HEK293 (cell line): Measurements from ENCODE around the gene LIX1L.

ENCODE experiments used
- CTCF ChIA-PET: fragments of 350-600 bp; formaldehyde crosslinking; extraction: SDS; loops from one replicate; lab custom pipeline; 2021; ENCODE audit warnings: antibody characterized with exemption; lab: Yijun Ruan, JAX
- POLR2A ChIA-PET: fragments of 300-600 bp; formaldehyde crosslinking; extraction: SDS; loops from one replicate; lab custom pipeline; 2020; ENCODE audit warnings: antibody characterized with exemption, inconsistent platforms; lab: Yijun Ruan, JAX
- H3K27ac ChIP-seq: fragments of 200-500 bp; sonication (Bioruptor generic); 2 replicates; pipeline ENCODE4 v1.5.1; 2014; ENCODE audit warnings: low read depth, low read length, control low read depth, inconsistent platforms; ENCODE audit errors: extremely low read depth
- H3K36me3 ChIP-seq, 2 experiments: fragments of 200-500 bp in 1 of 2; sonication (Bioruptor generic) in 1 of 2; 1 replicate in 1 of 2; 2 replicates in 1 of 2; pipeline ENCODE4 v1.5.1; 2014 to 2017; ENCODE audit warnings: inconsistent platforms in 2 of 2, low read length in 2 of 2; ENCODE audit not compliant: control insufficient read depth in 2 of 2, insufficient read depth in 1 of 2
- H3K4me1 ChIP-seq: fragments of 200-500 bp; sonication (Bioruptor generic); 2 replicates; pipeline ENCODE4 v1.5.1; 2014; ENCODE audit warnings: mild to moderate bottlenecking, low read length, inconsistent platforms; ENCODE audit not compliant: control insufficient read depth, insufficient read depth
- H3K4me3 ChIP-seq: 2 replicates; pipeline ENCODE4 v1.5.1; 2011; ENCODE audit warnings: low read depth, mild to moderate bottlenecking, control low read depth, low read length, moderate library complexity
- H3K9me3 ChIP-seq: fragments of 200-500 bp; sonication (Bioruptor generic); 2 replicates; pipeline ENCODE4 v1.5.1; 2014; ENCODE audit warnings: low read depth, low read length, inconsistent platforms; ENCODE audit not compliant: control insufficient read depth, insufficient read depth
- BCL11B ChIP-seq: fragments of 450-650 bp; formaldehyde crosslinking; IDR thresholded peaks from 2 replicates; pipeline ENCODE4 v1.5.1; 2016; ENCODE audit warnings: low read depth, missing biosample characterization, missing genetic modification characterization
- GLI2 ChIP-seq: fragments of 450-650 bp; formaldehyde crosslinking; IDR thresholded peaks from 2 replicates; pipeline ENCODE4; 2017; ENCODE audit warnings: missing biosample characterization, missing genetic modification characterization, low read depth, borderline replicate concordance
- GLIS1 ChIP-seq: fragments of 450-650 bp; formaldehyde crosslinking; IDR thresholded peaks from 2 replicates; pipeline ENCODE4 v1.5.1; 2016; ENCODE audit warnings: missing biosample characterization, missing genetic modification characterization
- KLF1 ChIP-seq: fragments of 450-650 bp; formaldehyde crosslinking; IDR thresholded peaks from 2 replicates; pipeline ENCODE4 v1.5.1; 2016; ENCODE audit warnings: missing biosample characterization, missing genetic modification characterization
- MYNN ChIP-seq: fragments of 450-650 bp; formaldehyde crosslinking; IDR thresholded peaks from 2 replicates; pipeline ENCODE4 v1.5.1; 2016; ENCODE audit warnings: missing biosample characterization, missing genetic modification characterization, borderline replicate concordance
- SALL2 ChIP-seq: fragments of 450-650 bp; formaldehyde crosslinking; IDR thresholded peaks from 2 replicates; pipeline ENCODE4 v1.5.0; 2017; ENCODE audit warnings: missing biosample characterization, mild to moderate bottlenecking, missing genetic modification characterization, borderline replicate concordance
- SP3 ChIP-seq: fragments of 450-650 bp; formaldehyde crosslinking; IDR thresholded peaks from 2 replicates; pipeline ENCODE4 v1.5.1; 2016; ENCODE audit warnings: missing biosample characterization, missing genetic modification characterization
- ZBTB48 ChIP-seq: fragments of 450-650 bp; formaldehyde crosslinking; IDR thresholded peaks from 2 replicates; pipeline ENCODE4 v1.5.1; 2016; ENCODE audit warnings: missing biosample characterization, missing genetic modification characterization
- ZBTB8A ChIP-seq: fragments of 450-650 bp; formaldehyde crosslinking; IDR thresholded peaks from 2 replicates; pipeline ENCODE4 v1.5.1; 2016; ENCODE audit warnings: missing biosample characterization, missing genetic modification characterization
- ZEB2 ChIP-seq: fragments of 450-650 bp; formaldehyde crosslinking; IDR thresholded peaks from 2 replicates; pipeline ENCODE4 v1.5.1; 2016; ENCODE audit warnings: missing biosample characterization, missing genetic modification characterization
- ZFP41 ChIP-seq: fragments of 450-650 bp; formaldehyde crosslinking; IDR thresholded peaks from 2 replicates; pipeline ENCODE4 v1.5.1; 2016; ENCODE audit warnings: missing biosample characterization, missing genetic modification characterization, borderline replicate concordance
- ZIC2 ChIP-seq: fragments of 450-650 bp; formaldehyde crosslinking; IDR thresholded peaks from 2 replicates; pipeline ENCODE4 v1.5.1; 2016; ENCODE audit warnings: missing biosample characterization, missing genetic modification characterization
- ZNF121 ChIP-seq: fragments of 450-650 bp; formaldehyde crosslinking; IDR thresholded peaks from 2 replicates; pipeline ENCODE4 v1.5.1; 2016; ENCODE audit warnings: missing biosample characterization, missing genetic modification characterization
- ZNF132 ChIP-seq: fragments of 450-650 bp; formaldehyde crosslinking; IDR thresholded peaks from 2 replicates; pipeline ENCODE4 v1.5.1; 2017; ENCODE audit warnings: missing biosample characterization, missing genetic modification characterization, borderline replicate concordance
- ZNF157 ChIP-seq: fragments of 450-650 bp; formaldehyde crosslinking; IDR thresholded peaks from 2 replicates; pipeline ENCODE4 v1.5.1; 2016; ENCODE audit warnings: missing biosample characterization, missing genetic modification characterization
- ZNF2 ChIP-seq: fragments of 450-650 bp; formaldehyde crosslinking; IDR thresholded peaks from 2 replicates; pipeline ENCODE4 v1.5.1; 2016; ENCODE audit warnings: missing biosample characterization, missing genetic modification characterization
- ZNF221 ChIP-seq: fragments of 450-650 bp; formaldehyde crosslinking; IDR thresholded peaks from 2 replicates; pipeline ENCODE4 v1.5.1; 2017; ENCODE audit warnings: missing biosample characterization, missing genetic modification characterization, borderline replicate concordance
- ZNF223 ChIP-seq: fragments of 450-650 bp; formaldehyde crosslinking; IDR thresholded peaks from 2 replicates; pipeline ENCODE4 v1.5.1; 2016; ENCODE audit warnings: missing biosample characterization, missing genetic modification characterization
- ZNF311 ChIP-seq: fragments of 450-650 bp; formaldehyde crosslinking; IDR thresholded peaks from 2 replicates; pipeline ENCODE4 v1.5.1; 2017; ENCODE audit warnings: missing biosample characterization, missing genetic modification characterization, borderline replicate concordance
- ZNF324 ChIP-seq: fragments of 450-650 bp; formaldehyde crosslinking; IDR thresholded peaks from 2 replicates; pipeline ENCODE4 v1.5.1; 2016; ENCODE audit warnings: missing biosample characterization, missing genetic modification characterization
- ZNF416 ChIP-seq: fragments of 450-650 bp; formaldehyde crosslinking; IDR thresholded peaks from 2 replicates; pipeline ENCODE4 v1.5.1; 2016; ENCODE audit warnings: missing biosample characterization, missing genetic modification characterization
- ZNF426 ChIP-seq: fragments of 450-650 bp; formaldehyde crosslinking; IDR thresholded peaks from 2 replicates; pipeline ENCODE4 v1.5.1; 2017; ENCODE audit warnings: missing biosample characterization, missing genetic modification characterization, mild to moderate bottlenecking, inconsistent platforms, moderate library complexity
- ZNF561 ChIP-seq: fragments of 450-650 bp; IDR thresholded peaks from 2 replicates; pipeline ENCODE4 v1.5.1; 2018; ENCODE audit warnings: missing biosample characterization, missing genetic modification characterization, borderline replicate concordance
- ZNF660 ChIP-seq: fragments of 450-650 bp; IDR thresholded peaks from 2 replicates; pipeline ENCODE4 v1.5.1; 2018; ENCODE audit warnings: missing biosample characterization, mild to moderate bottlenecking, missing genetic modification characterization
- ZNF777 ChIP-seq: fragments of 450-650 bp; formaldehyde crosslinking; IDR thresholded peaks from 2 replicates; pipeline ENCODE4 v1.5.1; 2017; ENCODE audit warnings: missing biosample characterization, missing genetic modification characterization, borderline replicate concordance
- ZNF830 ChIP-seq: fragments of 450-650 bp; IDR thresholded peaks from 2 replicates; pipeline ENCODE4 v1.5.0; 2018; ENCODE audit warnings: missing biosample characterization, missing genetic modification characterization, low read depth, mild to moderate bottlenecking, moderate library complexity
- TF ChIP-seq, protein P1 (sequence below): fragments of 450-650 bp; formaldehyde crosslinking; IDR thresholded peaks from 2 replicates; pipeline ENCODE4 v1.5.1; 2016; ENCODE audit warnings: missing biosample characterization, missing genetic modification characterization, borderline replicate concordance
- TF ChIP-seq, protein P2 (sequence below): fragments of 450-650 bp; formaldehyde crosslinking; IDR thresholded peaks from 2 replicates; pipeline ENCODE4 v1.5.1; 2016; ENCODE audit warnings: missing biosample characterization, missing genetic modification characterization

The LIX1L gene

DNA sequence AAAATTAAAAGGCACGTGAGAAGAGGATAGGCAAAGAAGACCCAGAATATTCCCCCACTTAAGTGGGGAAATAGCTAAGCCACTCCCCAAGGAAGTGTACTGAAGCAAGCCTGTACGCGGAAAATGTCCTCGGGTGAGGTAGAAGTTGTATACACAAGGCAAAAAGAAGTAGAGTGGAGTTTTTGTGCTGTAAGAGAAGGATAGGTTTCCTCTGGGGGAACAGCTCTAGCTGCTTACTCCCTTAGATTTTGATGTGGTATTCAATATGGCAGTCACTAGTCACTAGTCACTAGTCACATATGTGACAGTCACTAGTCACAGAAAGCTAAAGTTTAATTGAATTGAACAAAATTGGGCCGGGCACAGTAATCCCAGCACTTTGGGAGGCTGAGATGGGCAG is 31.0 kb upstream of the LIX1L start (continued):
- TF ChIP-seq, protein P1, sequence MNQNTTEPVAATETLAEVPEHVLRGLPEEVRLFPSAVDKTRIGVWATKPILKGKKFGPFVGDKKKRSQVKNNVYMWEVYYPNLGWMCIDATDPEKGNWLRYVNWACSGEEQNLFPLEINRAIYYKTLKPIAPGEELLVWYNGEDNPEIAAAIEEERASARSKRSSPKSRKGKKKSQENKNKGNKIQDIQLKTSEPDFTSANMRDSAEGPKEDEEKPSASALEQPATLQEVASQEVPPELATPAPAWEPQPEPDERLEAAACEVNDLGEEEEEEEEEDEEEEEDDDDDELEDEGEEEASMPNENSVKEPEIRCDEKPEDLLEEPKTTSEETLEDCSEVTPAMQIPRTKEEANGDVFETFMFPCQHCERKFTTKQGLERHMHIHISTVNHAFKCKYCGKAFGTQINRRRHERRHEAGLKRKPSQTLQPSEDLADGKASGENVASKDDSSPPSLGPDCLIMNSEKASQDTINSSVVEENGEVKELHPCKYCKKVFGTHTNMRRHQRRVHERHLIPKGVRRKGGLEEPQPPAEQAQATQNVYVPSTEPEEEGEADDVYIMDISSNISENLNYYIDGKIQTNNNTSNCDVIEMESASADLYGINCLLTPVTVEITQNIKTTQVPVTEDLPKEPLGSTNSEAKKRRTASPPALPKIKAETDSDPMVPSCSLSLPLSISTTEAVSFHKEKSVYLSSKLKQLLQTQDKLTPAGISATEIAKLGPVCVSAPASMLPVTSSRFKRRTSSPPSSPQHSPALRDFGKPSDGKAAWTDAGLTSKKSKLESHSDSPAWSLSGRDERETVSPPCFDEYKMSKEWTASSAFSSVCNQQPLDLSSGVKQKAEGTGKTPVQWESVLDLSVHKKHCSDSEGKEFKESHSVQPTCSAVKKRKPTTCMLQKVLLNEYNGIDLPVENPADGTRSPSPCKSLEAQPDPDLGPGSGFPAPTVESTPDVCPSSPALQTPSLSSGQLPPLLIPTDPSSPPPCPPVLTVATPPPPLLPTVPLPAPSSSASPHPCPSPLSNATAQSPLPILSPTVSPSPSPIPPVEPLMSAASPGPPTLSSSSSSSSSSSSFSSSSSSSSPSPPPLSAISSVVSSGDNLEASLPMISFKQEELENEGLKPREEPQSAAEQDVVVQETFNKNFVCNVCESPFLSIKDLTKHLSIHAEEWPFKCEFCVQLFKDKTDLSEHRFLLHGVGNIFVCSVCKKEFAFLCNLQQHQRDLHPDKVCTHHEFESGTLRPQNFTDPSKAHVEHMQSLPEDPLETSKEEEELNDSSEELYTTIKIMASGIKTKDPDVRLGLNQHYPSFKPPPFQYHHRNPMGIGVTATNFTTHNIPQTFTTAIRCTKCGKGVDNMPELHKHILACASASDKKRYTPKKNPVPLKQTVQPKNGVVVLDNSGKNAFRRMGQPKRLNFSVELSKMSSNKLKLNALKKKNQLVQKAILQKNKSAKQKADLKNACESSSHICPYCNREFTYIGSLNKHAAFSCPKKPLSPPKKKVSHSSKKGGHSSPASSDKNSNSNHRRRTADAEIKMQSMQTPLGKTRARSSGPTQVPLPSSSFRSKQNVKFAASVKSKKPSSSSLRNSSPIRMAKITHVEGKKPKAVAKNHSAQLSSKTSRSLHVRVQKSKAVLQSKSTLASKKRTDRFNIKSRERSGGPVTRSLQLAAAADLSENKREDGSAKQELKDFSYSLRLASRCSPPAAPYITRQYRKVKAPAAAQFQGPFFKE (tag by site-specific recombination), result no peak
- TF ChIP-seq ZNF426 (tag by site-specific recombination), result no peak
- no peak for TF ChIP-seq MYNN (tag by site-specific recombination)
- no peak for TF ChIP-seq ZNF660 (tag by site-specific recombination)
- TF ChIP-seq ZFP41, result no peak

DNA sequence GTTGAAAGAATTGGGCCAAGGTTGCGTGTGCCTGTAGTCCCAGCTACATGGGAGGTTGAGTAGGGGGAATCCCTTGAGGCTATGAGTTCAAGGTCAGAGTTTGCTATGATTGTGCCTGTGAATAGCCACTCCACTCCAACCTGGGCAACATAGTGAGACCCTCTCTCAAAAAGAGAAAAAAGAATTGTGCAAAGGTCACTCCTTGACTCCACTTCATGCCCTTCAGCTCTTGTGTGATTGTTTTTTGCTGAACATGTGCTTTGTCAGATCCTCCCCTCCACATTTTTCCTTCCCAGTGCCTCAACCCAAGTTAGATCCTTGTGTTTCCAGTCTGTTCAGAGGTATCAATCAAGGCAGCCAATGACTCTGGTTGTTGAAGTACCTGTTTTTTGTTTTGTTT is 30.1 kb upstream of the LIX1L start:
- POLR2A ChIA-PET, result interaction anchor here (0.8 kb wide), 1 partner anchor 8 kb away, joined by 3 read pairs; no protein-coding TSS in a partner anchor
- TF ChIP-seq ZNF324 (tag by site-specific recombination) (no peak), ZEB2 (tag by site-specific recombination) (no peak), BCL11B (tag by site-specific recombination) (no peak), ZNF777 (no peak), ZBTB8A (tag by site-specific recombination) (no peak), GLI2 (tag by site-specific recombination) (no peak), ZNF157 (tag by site-specific recombination) (no peak), ZNF121 (peak; percentile 71; the same call in 1 of the 2 replicates)
- Histone ChIP-seq H3K9me3 (no peaks in the 10 kb centered on the region), H3K36me3 (peaks cover 0 to 5% of the 10 kb centered on the region in 2 experiments; a peak in 1 of 3 replicates), H3K4me3 (no peak overlapping the region), H3K27ac (no peak overlapping the region), H3K4me1 (no peaks in the 10 kb centered on the region)
- CTCF ChIA-PET, result interaction anchor here (0.5 to 1.0 kb wide), 3 partner anchors 19 to 45 kb away, joined by 3 to 5 read pairs (median 4); no protein-coding TSS in a partner anchor

DNA sequence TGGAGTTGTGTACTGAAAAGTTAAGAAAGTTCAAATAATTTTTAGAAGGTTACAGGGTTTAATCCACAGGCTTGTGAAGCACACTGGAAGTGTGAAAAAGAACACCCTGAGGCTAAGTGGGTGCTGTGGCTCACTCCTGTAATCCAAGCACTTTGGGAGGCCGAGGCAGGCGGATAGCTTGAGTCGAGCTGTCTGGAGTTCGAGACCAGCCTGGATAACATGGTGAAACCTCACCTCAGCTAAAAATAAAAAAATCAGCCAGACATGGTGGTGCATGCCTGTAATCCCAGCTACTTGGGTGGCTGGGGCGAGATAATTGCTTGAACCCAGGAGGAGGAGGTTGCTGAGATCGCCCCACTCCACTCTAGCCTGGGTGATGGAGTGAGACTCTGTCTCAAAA is 28.7 kb upstream of the LIX1L start:
- H3K36me3 ChIP-seq, result no peaks in the 10 kb centered on the region
- H3K27ac ChIP-seq, result no peak overlapping the region
- no peaks in the 10 kb centered on the region for H3K4me1 ChIP-seq
- H3K4me3 ChIP-seq, result no peak overlapping the region
- H3K9me3 ChIP-seq, result no peaks in the 10 kb centered on the region
- ChIA-PET CTCF (interaction anchor here (0.6 to 1.2 kb wide), 2 partner anchors 21 to 51 kb away, joined by 4 read pairs; no protein-coding TSS in a partner anchor), POLR2A (interaction anchor here (1.2 kb wide), 1 partner anchor 10 kb away, joined by 3 read pairs; the partner anchor contains the start of gene TXNIP)
- TF ChIP-seq ZNF311 (tag by site-specific recombination) (no peak), ZNF221 (tag by site-specific recombination) (no peak), ZBTB8A (tag by site-specific recombination) (no peak), ZNF223 (no peak), SALL2 (tag by site-specific recombination) (no peak), ZNF132 (no peak), ZNF416 (tag by site-specific recombination) (no peak), ZNF561 (tag by site-specific recombination) (no peak), ZBTB48 (no peak), ZNF2 (tag by site-specific recombination) (no peak), ZIC2 (tag by site-specific recombination) (no peak), ZNF830 (tag by site-specific recombination) (no peak), GLIS1 (tag by site-specific recombination) (no peak), SP3 (no peak), KLF1 (tag by site-specific recombination) (no peak)
- TF ChIP-seq, protein P2, sequence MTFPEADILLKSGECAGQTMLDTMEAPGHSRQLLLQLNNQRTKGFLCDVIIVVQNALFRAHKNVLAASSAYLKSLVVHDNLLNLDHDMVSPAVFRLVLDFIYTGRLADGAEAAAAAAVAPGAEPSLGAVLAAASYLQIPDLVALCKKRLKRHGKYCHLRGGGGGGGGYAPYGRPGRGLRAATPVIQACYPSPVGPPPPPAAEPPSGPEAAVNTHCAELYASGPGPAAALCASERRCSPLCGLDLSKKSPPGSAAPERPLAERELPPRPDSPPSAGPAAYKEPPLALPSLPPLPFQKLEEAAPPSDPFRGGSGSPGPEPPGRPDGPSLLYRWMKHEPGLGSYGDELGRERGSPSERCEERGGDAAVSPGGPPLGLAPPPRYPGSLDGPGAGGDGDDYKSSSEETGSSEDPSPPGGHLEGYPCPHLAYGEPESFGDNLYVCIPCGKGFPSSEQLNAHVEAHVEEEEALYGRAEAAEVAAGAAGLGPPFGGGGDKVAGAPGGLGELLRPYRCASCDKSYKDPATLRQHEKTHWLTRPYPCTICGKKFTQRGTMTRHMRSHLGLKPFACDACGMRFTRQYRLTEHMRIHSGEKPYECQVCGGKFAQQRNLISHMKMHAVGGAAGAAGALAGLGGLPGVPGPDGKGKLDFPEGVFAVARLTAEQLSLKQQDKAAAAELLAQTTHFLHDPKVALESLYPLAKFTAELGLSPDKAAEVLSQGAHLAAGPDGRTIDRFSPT (tag by site-specific recombination), result no peak
